Smooth muscle cell (in vitro differentiated cells): Measurements from ENCODE around the gene PDIK1L. TPM values are rescaled to one million over a fixed set of nuclear protein-coding genes. Genes with fewer than 3 reads are reported as not detected.

ENCODE experiments used
- DNase-seq: peaks from one replicate; lab custom pipeline; 2025; ENCODE audit not compliant: unreplicated experiment; lab: John Stamatoyannopoulos, UW
- H2AFZ ChIP-seq: fragments of 200-600 bp; sonication (generic); 2 replicates; pipeline ENCODE4 v1.6.0; 2016; ENCODE audit warnings: antibody characterized with exemption, low read depth, mild to moderate bottlenecking
- H3F3A ChIP-seq: fragments of 200-600 bp; sonication (generic); 2 replicates; pipeline ENCODE4 v1.6.0; 2017; ENCODE audit warnings: antibody characterized with exemption, low read depth
- H3K27ac ChIP-seq: fragments of 200-600 bp; sonication (generic); 2 replicates; pipeline ENCODE4 v1.5.1; 2016; ENCODE audit warnings: low read depth, mild to moderate bottlenecking
- H3K27me3 ChIP-seq: fragments of 200-600 bp; sonication (generic); 2 replicates; pipeline ENCODE4 v1.6.1; 2016; ENCODE audit warnings: low read depth, mild to moderate bottlenecking
- H3K36me3 ChIP-seq: fragments of 200-600 bp; sonication (generic); 2 replicates; pipeline ENCODE4 v1.5.1; 2016; ENCODE audit warnings: low read depth
- H3K4me1 ChIP-seq: fragments of 200-600 bp; sonication (generic); 2 replicates; pipeline ENCODE4 v1.5.1; 2016; ENCODE audit warnings: low read depth
- H3K4me2 ChIP-seq: fragments of 200-600 bp; sonication (generic); 2 replicates; pipeline ENCODE4 v1.6.0; 2016; ENCODE audit warnings: mild to moderate bottlenecking
- H3K4me3 ChIP-seq: fragments of 200-600 bp; sonication (generic); 2 replicates; pipeline ENCODE4 v1.5.1; 2016; ENCODE audit warnings: mild to moderate bottlenecking
- H3K79me2 ChIP-seq: fragments of 200-600 bp; sonication (generic); 2 replicates; pipeline ENCODE4 v1.6.0; 2016; ENCODE audit warnings: low read depth, mild to moderate bottlenecking
- H3K9ac ChIP-seq: fragments of 200-600 bp; sonication (generic); 2 replicates; pipeline ENCODE4 v1.6.0; 2016; ENCODE audit warnings: low read depth
- H3K9me3 ChIP-seq: fragments of 200-600 bp; sonication (generic); replicated peaks from 2 replicates; pipeline ENCODE4 v1.5.1; 2016; ENCODE audit warnings: low read depth
- H4K20me1 ChIP-seq: fragments of 200-600 bp; sonication (generic); 2 replicates; pipeline ENCODE4 v1.6.0; 2016; ENCODE audit warnings: low read depth
- WGBS: methylation state at CpG from one replicate; pipeline ENCODE4 v1.1.7; 2016; ENCODE audit warnings: low lambda C conversion rate; 5-methylcytosine and 5-hydroxymethylcytosine counted together
- polyA plus RNA-seq: library from polyadenylated mRNA; unstranded; fragments of >200 nt; fragmentation: Nextera tagmentation; extraction: Ambion mirVana; gene quantifications from 2 replicates; pipeline ENCODE4 v1.2.1, GENCODE V29; 2016
- total RNA-seq: library from RNA; depleted of rRNA; stranded (reverse); fragments of >200 nt; gene quantifications from 2 replicates; pipeline ENCODE4 v1.2.3, GENCODE V29; 2014
- TF ChIP-seq, protein P1 (sequence below): fragments of 200-600 bp; sonication (generic); IDR thresholded peaks from 2 replicates; pipeline ENCODE4 v1.5.1; 2017; ENCODE audit warnings: borderline replicate concordance, mild to moderate bottlenecking, antibody characterized with exemption; ENCODE audit not compliant: insufficient read depth, poor library complexity, severe bottlenecking

PDIK1L gene
- total and polyA plus RNA-seq, 2 experiments from 2014 or later = 1.9 to 3.7 TPM

DNA sequence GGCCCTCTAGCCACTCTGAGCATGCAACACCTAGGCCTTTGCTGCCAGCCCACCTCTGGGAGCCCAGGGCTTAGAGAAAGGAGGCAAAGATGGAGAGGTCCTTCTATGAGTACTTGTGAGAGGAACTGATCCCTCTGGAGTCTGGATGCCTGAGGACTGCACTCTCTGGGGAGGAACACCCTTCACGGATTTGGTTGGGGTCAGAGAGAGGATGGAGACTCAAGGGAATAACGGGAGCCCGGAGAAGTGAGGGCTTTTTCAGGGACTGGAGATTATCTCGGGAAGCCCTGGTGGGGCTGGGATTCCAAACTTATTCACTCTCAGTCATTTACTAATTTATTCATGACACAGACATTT, 57.6 kb downstream of the PDIK1L start:
- Histone ChIP-seq H3F3A (peaks cover 8% of the 10 kb centered on the region), H3K4me1 (peaks cover 29% of the 10 kb centered on the region), H3K4me3 (peak overlapping the region; percentile 84), H3K9ac (no peak overlapping the region), H3K4me2 (peak overlapping the region; percentile 97), H3K9me3 (no peaks in the 10 kb centered on the region), H3K27me3 (no peaks in the 10 kb centered on the region), H2AFZ (peak overlapping the region; percentile 79), H3K36me3 (no peaks in the 10 kb centered on the region), H3K27ac (no peak overlapping the region), H3K79me2 (peaks cover 4% of the 10 kb centered on the region), H4K20me1 (no peaks in the 10 kb centered on the region)
- TF ChIP-seq, protein P1, sequence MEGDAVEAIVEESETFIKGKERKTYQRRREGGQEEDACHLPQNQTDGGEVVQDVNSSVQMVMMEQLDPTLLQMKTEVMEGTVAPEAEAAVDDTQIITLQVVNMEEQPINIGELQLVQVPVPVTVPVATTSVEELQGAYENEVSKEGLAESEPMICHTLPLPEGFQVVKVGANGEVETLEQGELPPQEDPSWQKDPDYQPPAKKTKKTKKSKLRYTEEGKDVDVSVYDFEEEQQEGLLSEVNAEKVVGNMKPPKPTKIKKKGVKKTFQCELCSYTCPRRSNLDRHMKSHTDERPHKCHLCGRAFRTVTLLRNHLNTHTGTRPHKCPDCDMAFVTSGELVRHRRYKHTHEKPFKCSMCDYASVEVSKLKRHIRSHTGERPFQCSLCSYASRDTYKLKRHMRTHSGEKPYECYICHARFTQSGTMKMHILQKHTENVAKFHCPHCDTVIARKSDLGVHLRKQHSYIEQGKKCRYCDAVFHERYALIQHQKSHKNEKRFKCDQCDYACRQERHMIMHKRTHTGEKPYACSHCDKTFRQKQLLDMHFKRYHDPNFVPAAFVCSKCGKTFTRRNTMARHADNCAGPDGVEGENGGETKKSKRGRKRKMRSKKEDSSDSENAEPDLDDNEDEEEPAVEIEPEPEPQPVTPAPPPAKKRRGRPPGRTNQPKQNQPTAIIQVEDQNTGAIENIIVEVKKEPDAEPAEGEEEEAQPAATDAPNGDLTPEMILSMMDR = no peak
- no peak for DNase-seq
- 50% methylated on average over 4 of the region's 4 CpGs for WGBS

DNA sequence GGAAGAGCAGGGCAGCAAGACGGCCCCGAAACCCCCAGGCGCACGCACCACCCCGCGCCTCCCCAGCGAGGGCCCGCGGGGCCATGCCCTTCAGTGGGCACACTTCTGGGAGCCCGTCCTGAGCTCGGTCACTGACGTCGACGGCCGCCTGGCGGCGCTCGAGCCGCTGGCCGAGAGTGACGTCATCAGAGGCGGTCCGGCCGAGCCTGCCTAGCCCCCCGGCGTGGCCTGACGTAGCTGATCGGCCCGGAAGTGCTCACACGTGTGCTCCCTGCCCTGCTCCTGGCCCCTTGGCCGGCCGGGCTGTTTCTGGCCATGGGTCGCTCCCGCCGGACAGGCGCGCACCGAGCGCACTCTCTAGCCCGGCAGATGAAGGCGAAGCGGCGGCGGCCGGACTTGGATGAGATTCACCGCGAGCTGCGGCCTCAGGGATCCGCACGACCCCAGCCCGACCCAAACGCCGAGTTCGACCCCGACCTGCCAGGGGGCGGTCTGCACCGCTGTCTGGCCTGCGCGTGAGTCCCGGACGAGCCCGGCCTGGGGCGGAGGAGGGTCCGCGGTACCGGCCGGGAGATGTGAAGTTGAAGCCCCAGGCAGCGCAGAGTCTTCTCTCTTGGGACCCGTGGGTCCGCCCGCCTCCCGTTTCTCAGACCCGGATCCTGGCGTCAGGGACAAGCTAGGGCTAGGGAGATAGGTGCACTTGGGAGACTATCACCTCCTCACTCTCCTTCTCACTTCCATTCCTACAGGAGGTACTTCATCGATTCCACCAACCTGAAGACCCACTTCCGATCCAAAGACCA, 58.2 kb downstream of the PDIK1L start, which contains the start of gene ZNF593:
TSS of gene ZNF593 (plus strand) at position 240 of the 803 bp plus-strand sequence. CDS start at position 316, 76 bp downstream.
- Histone ChIP-seq H3K27me3 (no peaks in the 10 kb centered on the region), H3K79me2 (peaks cover 4% of the 10 kb centered on the region), H3K9me3 (no peaks in the 10 kb centered on the region), H3F3A (peaks cover 8% of the 10 kb centered on the region), H3K27ac (peak within 1 kb of the TSS; percentile 70), H3K36me3 (no peaks in the 10 kb centered on the region), H4K20me1 (no peaks in the 10 kb centered on the region), H3K4me1 (peaks cover 29% of the 10 kb centered on the region), H3K4me3 (peak within 1 kb of the TSS; percentile 84), H3K4me2 (peak within 1 kb of the TSS; percentile 97), H2AFZ (peak within 1 kb of the TSS; percentile 80), H3K9ac (peak within 1 kb of the TSS; percentile 93)
- TF ChIP-seq, protein P1 = peak; percentile 83
- whole genome bisulfite sequencing = 3% methylated on average over 76 of the region's 76 CpGs
- peak; percentile 81 for DNase-seq

DNA sequence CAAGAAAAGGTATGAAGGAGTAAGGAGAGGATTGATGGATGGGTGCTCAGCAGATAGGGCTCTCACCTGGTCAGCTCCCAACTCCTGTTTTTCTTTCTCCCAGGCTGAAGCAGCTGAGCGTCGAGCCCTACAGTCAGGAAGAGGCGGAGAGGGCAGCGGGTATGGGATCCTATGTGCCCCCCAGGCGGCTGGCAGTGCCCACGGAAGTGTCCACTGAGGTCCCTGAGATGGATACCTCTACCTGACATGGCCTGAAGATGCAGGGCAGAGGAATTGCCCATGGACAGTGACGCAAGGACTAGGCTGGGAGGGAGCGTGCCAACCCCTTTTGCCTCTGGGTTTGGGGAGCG, 58.8 kb downstream of the PDIK1L start:
- no peak for DNase-seq
- H3K4me2 ChIP-seq = peak overlapping the region; percentile 97
- no peaks in the 10 kb centered on the region for H3K27me3 ChIP-seq
- peak overlapping the region; percentile 70 for H3K27ac ChIP-seq
- TF ChIP-seq, protein P1 = no peak
- no peaks in the 10 kb centered on the region for H3K9me3 ChIP-seq
- peaks cover 3% of the 10 kb centered on the region for H3F3A ChIP-seq
- H2AFZ ChIP-seq = no peak overlapping the region
- peak overlapping the region; percentile 84 for H3K4me3 ChIP-seq
- H3K79me2 ChIP-seq = peaks cover 4% of the 10 kb centered on the region
- H4K20me1 ChIP-seq = no peaks in the 10 kb centered on the region
- H3K4me1 ChIP-seq = peaks cover 24% of the 10 kb centered on the region
- 84% methylated on average over 9 of the region's 9 CpGs for WGBS
- H3K9ac ChIP-seq = peak overlapping the region; percentile 93
- H3K36me3 ChIP-seq = no peaks in the 10 kb centered on the region
